ENCODE measurements around the gene ACOX3.
A peak's percentile ranks its signal among the peaks of the same experiment; 100 is the strongest.

The ACOX3 gene

GRCh38 chr4:8467016-8467415 lies 26.5 kb upstream of the ACOX3 start:
- peak; percentile 43 for DNase-seq

DNA sequence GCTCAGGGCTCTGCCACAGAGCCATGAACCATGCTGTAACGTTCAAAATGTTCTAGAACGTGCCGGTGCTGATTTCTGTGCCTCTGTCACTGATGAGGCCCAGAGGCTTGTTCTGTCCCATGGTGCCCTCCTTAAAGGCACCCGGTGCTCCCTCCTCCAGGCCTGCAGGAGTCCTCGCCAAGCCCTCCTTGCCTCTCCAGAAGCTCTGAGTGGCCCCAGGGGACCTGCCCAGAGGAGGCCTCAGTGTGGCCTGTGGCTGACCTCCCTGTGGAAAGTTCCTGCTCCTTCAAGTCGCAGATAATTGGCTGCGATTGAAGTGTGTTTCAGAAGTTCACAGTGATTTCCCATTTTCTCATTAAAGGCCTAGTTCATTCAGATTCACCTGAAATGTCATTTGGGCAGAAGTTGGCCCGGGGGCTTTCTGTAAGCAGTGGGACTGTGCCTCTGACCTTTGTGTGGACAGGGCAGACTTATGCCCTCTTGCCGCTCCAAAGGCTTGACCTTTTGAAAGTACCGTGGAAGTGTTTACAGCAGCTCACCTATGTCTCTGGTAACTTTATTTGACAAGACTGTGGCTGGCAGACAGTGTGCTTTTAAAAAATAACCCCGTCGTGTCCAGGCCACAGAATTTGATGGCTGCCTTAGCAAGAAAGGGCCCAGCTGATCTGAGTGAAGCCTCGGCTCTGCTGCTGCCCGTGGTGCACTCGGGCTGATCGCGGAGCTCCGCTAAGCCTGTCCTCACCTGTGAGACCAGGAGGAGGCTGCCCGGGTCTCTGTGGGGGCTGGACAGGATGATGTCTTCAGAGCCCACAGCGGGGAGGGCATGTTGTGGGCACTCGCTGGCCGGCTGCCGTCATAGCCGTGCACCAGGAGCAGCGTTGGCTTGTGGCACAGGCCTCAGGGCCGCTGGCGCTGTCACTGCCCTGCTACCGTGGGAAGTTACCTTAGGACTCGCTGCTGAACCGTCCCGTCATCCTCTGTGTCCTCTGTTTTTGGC lies 25.4 kb upstream of the ACOX3 start:
- DNase-seq, result peak; percentile 49

GRCh38 chr4:8464381-8464780 lies 23.9 kb upstream of the ACOX3 start:
- DNase-seq, result peak; percentile 47

DNA sequence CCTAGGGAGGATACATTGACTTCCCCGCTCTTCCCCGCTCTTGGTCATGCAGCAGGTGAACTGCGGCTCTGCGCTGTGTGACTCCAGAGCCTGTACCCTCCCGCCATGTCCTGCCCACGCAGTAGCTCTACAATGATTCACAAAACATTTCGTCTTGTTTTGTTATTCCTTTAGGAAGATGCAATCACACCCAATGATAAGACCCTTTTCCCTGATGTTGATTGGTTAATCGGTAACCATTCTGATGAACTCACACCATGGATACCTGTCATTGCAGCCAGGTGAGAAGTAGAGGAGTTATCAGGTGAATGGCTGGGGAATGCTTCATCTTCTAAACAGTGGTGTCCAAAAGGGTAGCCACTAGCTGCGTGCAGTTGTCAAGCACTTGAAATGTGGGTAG lies 23.3 kb upstream of the ACOX3 start:
- no peak for DNase-seq

DNA sequence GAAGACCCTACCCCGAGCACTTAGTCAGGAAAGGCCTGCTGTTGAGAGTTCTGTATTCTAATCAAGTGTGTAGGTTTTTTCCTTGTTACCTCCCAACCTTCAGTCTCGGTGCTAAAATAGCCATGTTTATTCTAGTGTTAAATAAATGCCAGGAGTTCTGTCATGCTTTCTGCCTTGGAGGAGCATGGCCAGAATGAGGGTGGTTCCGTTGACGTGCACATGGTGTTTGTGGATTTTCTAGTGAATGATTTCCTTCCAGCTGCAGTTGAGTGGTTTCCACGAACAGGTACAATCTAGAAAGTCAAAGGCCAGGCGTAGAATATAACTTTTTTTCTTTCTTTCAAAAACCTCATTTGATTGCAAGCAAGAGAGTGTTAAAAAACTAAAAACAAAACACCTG lies 21.1 kb upstream of the ACOX3 start:
- no peak for DNase-seq

DNA sequence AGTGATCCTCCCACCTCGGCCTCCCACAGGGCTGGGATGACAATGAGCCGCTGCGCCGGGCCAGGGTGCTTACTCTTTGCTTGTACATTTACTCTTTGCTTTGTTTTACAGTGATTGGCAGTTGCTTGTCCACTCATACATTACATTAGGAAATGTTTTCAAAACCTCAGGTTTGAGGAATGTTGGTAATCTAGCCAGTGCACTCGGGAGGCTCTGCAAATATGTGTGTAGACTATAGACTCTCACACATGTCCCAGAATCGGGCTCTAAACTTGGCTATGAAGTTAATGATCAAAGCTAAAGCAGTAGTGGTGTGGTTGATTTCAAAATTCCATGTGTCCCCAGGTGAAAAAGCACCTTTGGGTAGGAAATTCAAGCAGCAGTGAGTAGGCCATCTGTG lies 20.6 kb upstream of the ACOX3 start:
- no peak for DNase-seq

- DNase-seq, result no peak
Observed at GRCh38 chr4:8459867-8460445, 19.4 kb upstream of the ACOX3 start.

- DNase-seq, result no peak
Observed at GRCh38 chr4:8457646-8458252, 17.2 kb upstream of the ACOX3 start.

GRCh38 chr4:8453957-8454356 lies 13.4 kb upstream of the ACOX3 start:
- no peak for DNase-seq

DNA sequence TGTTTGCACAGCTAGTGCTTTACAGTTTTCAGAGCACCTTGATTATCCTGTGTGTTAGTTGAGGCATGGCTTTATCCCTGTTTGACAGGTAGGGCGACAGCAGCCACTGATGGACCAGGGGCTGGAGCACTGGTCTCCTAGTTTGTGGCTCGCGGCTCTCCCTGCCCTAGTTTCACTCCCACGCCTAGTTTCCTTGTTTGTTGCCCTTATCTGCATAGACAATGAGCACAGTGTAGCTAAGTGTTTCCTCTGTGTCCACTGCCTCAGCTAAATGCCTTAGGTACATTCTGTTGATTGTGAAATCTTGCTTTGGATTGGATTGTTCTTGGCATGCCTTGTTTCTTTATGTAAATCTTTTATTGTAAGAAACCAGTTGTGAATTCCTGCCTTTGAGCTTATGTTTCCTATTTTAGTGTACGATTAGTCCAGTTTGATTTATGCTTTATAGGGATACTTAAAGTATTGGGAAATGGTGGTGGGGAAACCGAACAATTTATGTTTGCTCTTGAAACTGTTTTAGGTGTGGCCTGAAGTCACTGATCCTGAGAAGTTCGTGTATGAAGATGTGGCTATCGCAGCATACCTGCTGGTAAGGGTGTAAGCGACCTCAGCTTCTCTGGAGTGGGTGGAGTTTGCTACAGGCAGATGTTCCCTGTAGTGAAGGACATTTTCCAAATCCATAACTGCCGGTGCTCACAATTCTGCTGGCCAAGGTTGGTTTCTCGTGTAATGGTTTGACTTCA lies 11.1 kb upstream of the ACOX3 start:
- DNase-seq, result no peak

DNA sequence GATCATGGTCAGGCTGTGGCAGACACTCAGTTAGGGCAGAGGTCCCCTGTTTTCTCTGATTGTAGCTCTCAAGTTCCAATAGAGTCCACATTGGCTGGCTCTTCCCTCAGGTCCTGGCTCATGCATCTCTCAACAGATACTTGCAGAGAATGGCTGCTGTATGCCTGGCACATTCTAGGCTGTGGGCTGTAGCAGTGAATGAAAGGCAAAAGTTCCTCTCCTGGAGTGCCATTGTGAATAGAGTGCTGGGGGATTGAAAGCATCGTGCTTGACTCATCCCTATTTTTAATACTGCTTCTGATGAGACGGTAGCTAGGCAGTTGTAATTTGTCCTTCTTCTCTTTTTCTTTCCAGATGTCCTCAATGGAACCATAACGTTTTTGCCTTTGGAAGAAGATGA lies 5.6 kb upstream of the ACOX3 start:
- no peak for DNase-seq

- DNase-seq, result no peak
Observed at GRCh38 chr4:8443801-8444200, 3.3 kb upstream of the ACOX3 start.

DNA sequence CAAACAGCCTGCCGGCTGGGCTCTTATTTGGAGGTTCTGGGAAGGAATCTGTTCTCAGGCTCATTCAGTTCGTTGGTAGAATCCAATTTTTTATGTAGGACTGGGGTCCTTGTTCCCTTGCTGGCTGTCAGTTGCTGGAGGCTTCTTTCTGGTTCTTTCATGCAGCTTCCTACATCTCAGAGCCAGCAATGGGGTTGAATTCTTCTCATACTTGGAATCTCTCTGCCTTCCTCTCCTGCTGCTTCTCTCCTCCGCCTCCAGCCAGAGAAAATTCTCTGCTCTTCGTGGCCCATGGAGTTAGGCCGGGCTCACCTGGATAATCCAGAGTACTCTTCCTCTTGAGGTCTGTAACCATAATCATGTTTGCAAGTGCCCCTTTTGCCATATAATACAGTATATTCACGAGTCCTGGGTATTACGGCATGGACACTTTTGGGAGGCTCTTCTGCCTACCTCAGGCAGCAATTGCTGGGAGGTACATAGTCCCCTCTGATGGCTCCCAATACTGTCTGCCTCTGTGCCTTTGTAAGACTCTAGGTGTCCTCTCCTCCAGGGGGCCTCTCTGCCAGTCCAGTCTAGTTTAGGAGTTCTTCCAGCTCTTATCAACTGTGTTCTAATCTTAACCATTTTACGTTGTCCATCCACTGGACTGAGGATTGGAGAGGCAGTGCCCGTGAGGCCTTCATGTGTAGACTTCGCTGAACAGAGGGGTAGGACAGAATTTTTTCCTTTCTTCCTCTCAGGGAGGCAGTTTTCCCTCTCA lies 2.3 kb upstream of the ACOX3 start:
- DNase-seq, result no peak

DNA sequence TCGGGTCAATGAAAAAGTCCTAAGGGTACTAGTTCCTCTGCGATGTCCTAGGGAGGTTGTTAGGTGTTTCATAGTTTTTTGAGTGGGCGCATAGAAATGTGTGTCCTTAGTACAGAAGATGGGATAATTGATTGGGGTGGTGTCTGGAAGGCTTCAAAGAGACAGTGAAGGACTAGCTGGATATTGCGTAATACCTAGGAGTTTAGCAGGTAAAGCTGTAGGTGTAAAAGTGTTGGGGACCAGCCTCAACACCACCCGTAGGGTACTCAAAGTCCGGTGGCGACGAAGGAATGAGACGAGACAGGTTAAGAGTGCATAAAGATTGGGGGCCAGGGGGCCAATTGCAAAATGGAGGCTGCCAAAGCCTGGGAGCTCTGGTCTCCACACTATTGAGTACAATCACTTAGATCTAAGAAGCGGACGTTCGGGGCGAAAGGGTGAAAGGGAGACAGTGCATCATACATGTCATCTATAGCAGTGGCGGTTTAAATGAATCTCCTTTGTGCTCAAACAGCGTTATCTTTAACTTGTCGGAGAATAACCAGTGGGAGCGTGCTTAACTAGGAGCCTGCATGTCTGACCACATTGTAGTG lies 1.1 kb upstream of the ACOX3 start:
- peak; percentile 31 for DNase-seq

DNA sequence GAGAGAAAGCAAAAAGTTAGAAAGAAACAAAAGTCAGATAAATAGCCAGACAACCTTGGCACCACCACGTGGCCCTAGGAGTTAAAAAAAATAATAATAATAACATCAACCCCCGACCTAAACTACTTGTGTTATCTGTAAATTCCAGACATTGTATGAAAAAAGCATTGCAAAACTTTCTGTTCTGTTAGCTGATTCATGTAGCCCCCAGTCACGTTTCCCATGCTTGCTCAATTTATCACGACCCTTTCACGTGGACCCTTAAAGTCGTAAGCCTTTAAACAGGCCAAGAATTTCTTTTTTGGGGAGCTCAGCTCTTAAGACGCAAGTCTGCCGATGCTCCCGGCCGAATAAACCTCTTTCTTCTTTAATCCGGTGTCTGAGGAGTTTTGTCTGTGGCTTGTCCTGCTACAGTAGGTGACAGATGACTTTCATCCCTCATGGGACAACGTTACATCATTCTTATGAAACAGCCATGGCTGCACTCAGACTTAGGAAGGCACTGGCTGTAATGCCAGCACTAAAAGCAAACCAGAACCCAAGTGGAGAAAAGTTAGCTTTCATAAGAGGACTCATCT lies 520 bp downstream of the ACOX3 start:
- no peak for DNase-seq

DNA sequence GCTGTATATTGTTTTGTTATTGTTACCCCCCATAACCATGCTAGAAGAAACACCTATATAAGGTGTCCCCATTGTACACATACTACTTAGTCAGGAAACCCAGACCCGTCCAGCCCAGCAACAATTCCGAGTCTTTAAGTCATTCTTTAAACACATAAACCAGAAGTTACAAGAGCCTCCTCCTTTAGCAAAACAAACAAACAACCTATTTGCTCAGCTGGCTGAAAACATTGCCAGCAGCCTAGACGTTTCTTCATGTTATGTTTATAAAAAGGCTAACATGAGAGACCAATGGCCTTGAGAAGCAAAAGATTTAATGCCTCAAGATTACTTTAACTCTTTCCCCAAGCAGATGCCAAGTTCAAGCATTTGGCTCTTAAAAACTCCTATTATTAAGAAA lies 1.4 kb downstream of the ACOX3 start:
- no peak for DNase-seq

DNA sequence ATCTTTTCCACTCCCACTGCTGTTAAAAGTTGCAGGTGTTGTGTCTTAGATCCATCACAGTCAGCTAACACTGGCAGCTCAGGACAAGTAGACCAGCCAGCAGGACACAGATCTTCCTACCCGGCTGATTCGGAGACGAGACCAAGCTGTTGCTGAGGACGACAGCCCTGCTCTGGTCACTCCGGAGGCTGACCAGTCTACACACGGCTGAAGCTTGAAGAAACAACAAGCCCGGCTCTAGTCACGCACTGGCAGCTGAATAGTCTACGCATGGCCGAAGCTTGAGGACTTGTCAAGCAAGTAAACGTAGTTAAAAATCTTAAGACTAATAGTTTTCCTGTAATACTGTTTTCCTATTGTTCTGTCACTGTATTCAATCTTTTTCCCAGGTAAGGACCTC lies 1.8 kb downstream of the ACOX3 start:
- DNase-seq, result no peak

- no peak for DNase-seq
Observed at GRCh38 chr4:8437281-8437680, 3.2 kb downstream of the ACOX3 start.

DNA sequence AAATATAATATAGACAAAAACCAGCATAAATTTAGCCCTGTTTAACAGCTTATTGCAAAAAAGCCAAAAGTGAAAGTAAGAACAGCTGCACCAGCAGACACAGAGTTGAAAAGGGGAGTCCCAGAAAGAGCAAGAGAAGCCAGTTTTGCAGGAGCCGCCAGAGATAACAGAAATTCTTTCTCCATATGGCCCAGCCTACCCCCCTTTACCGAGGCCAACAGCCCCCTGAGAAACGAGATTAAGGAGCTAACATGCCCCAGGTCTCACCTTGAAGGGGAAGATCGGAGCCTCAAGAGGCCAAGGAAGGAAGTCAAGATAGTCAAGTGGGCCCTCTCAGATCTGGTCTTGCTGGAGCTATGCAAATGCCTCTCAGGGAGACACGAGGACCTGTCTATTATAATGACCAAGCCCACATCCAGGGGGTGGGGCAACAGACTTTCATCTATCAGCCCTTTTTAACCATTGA lies 4.8 kb downstream of the ACOX3 start:
- no peak for DNase-seq

- DNase-seq, result no peak
Observed at GRCh38 chr4:8434251-8435073, 6.1 kb downstream of the ACOX3 start.

GRCh38 chr4:8433136-8433535 lies 7.4 kb downstream of the ACOX3 start:
- peak; percentile 5 for DNase-seq

Measured in islet precursor cell (in vitro differentiated cells).